ENCODE data around the gene PRTFDC1. TPM values are rescaled to one million over a fixed set of nuclear protein-coding genes. Genes with fewer than 3 reads are reported as not detected.

PRTFDC1 gene
- polyA plus RNA-seq, 4 donors = 37.3 to 50.7 (median 43.0) TPM

DNA sequence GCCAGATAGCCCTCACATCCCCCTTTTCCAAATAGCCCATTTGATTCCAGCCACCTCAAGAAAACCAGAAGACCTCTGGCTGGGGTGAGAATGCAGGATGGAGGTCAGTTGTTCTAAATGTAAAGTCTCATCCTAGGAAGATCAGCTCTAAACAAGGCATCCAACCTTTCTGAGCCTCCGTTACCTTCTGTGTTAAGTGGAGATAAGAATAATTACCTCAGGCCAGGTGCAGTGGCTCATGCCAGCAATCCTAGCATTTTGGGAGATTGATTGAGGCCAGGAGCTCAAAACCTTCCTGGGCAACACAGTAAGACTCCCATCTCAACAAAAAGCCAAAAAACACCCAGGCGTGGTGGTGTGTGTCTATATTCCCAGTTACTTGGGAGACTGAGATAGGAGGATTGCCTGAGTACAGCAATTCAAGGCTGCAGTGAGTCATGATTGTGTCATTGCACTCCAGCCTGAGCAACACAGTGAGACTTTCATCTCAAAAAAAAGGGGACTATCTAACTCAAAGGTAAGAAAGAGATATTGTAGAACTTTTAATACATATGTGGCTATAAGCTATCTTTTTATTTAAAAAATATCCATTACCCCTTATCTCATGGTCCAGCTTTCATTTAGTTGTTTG lies 43.5 kb downstream of the PRTFDC1 start:
- DNase-seq (ENCODE audit: low read depth in 4 of 4, low spot score in 3 of 4) = no peak

DNA sequence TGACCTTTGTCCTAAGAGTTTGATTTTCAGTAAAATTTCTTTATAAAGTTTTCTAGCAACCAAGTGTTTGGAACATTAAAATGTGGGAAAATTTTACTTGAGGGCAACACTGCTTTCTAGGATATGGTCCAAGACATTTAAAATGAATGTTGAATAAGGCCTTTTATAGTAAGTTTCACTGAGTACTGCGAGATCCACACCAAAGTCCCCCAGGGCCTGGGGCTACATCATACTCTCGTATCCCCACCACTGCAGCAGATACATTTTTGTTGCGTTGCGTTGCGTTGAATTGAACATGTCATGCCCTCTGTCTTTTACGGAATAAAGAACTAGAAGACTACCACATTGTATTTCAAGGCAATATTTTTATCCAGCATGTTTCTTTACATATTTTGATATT lies 44.5 kb downstream of the PRTFDC1 start:
- no peak for DNase-seq (ENCODE audit: low read depth in 4 of 4, low spot score in 3 of 4)

DNA sequence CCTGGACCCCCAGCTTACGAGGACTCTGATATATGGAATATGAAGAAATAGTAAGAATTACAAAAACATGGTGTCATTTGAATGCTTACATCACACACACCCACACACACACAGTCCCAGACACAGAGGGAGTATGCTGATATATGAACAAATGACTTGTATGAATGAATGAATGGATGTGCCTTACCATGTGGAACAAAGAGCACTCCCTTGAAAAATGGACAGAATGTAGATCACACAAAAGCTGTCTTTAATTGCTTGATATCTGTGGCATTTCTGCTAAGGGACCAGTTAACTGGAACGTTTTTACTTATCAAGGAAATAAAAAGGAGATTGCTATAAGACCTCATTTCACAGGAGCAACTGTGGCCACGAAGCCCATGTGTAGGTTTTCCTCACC lies 46.0 kb downstream of the PRTFDC1 start:
- no peak for DNase-seq (ENCODE audit: low read depth in 4 of 4, low spot score in 3 of 4)

DNA sequence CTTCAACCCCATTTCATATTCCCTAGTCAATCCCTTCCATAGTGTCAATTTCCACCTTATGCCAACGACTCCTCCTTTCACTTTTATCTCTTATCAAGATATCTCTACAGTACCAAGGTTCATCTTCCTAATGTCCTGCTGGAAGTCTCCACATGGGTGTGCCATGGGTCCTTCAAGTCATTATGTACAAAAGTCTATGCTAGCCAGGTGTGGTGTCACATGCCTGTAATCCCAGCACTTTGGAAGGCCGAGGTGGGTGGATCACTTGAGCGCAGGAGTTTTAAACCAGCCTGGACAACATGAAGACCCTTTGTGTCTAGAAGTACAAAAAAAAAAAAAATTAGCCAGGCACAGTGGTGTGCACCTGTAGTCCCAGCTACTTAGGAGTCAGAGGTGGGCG lies 47.6 kb downstream of the PRTFDC1 start:
- DNase-seq (ENCODE audit: low read depth in 4 of 4, low spot score in 3 of 4) = no peak

DNA sequence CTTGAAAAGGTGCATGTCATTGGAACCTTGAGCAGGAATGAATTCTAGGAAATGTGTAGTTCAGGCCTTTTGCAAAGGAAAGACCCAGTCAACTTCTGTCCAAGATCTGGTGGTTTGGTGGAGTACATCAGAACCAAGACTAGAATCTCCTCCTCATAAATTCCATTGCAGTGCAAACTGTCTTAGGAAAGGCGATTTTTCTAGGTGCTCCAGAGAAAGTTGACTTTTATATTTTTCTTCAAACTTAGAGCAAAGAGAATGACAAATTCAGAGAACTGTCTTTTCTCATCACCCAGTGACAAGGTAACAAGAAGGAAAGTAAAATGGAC lies 50.0 kb downstream of the PRTFDC1 start:
- no peak for DNase-seq (ENCODE audit: low read depth in 4 of 4, low spot score in 3 of 4)

DNA sequence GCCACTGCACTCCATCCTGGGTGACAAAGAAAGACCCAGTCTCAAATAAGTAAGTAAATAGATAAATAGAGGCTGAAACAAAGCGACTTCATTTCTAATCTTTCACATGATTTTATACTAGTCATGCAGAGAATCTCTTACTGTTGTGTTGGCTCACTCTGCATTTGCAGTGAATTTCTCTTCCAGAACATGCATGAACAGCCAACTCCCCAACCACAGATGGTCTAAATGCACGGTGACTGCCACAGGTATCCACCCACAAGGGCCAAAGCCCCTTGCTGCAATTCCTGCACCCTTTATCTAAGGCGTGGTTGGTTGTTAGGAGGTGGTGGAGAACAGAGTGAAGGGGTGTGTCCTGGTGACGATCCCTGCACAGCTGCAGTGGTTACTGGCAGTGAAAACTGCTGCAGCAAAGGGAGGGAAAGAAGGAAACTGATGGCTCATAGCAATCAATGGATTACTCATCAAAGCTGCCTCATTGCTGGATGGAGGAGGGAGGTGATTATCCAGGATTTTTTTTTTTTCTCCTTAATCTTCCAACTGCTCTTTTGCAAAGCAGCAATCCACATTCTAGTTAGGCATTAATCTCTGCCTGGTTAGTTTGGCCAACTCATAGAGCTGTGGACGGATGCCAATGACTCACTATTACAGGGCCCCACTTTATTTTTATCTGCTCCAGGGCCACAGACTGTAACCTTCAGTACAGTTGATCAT lies 50.6 kb downstream of the PRTFDC1 start:
- no peak for DNase-seq (ENCODE audit: low read depth in 4 of 4, low spot score in 3 of 4)

DNA sequence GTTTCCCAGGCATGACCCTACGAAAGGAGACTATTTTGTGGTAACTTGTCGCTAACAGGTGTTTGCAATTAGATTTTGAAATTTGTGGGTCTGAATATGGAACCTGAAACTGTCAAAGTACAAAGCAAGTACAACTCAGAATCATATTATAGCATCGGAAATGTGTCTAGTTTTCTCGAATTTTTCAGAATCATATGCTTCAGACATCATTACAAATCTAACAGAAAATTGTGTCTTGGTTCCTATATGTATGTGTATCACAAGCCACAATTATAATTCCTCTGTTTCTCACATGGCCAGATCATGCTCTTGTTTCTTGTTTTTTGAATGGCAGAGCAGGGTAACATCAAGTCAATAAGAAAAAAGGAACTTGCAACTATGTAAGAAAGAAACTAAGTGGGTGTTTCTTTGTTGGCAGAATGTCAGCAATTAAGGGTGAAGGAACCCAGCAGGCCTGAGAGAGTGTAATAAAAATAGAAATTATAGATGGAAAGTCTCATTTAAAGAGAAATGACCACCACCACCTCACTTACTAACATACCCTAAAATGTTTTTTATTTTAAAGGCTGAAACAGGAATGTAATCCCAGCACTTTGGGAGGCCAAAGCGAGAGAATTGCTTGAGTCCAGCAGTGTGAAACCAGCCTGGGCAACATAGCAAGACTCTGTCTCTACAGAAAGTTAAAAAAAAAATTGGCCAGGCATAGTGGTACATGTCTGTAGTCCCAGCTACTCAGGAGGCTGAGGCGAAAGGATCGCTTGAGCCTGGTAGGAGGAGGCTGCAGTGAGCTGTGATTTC lies 51.3 kb downstream of the PRTFDC1 start:
- DNase-seq (ENCODE audit: low read depth in 4 of 4, low spot score in 3 of 4) = no peak

DNA sequence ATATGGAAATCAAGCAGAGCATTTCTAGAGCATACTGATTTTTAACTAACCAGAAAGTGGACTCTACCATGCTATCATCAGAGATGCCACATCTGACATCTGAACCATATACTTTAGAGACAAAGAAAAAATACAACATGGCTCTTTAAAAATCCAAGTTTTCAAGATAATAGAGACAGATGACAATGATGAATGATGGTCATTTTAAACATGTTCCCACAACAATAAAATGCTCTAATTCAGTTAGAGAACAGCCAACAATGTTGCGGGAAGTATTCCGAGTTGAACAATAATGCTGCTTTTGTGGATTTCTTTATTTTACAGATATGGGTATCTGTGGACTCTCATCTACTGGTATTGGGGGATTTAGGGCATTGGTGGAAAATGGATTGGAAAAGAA lies 52.8 kb downstream of the PRTFDC1 start:
- DNase-seq (ENCODE audit: low read depth in 4 of 4, low spot score in 3 of 4) = no peak

DNA sequence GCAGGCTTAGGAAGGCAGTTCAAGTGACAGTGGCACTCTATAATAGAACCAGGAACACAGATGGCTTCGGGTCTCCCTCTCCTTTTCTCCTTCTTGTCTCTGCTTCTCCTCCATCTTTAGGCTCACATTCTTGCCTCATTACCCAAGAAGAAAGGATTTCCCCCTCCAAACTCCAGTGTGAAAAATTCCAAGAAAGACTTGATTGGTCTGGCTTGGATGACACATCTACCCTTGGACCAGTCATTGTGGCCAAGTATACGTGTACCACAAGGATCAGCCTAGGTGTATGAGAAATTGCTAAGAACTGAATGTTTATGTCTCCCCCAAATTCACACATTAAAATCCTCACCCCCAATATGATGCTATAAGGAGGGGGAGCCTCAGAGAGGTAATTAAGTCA lies 53.9 kb downstream of the PRTFDC1 start:
- DNase-seq (ENCODE audit: low read depth in 4 of 4, low spot score in 3 of 4) = no peak

DNA sequence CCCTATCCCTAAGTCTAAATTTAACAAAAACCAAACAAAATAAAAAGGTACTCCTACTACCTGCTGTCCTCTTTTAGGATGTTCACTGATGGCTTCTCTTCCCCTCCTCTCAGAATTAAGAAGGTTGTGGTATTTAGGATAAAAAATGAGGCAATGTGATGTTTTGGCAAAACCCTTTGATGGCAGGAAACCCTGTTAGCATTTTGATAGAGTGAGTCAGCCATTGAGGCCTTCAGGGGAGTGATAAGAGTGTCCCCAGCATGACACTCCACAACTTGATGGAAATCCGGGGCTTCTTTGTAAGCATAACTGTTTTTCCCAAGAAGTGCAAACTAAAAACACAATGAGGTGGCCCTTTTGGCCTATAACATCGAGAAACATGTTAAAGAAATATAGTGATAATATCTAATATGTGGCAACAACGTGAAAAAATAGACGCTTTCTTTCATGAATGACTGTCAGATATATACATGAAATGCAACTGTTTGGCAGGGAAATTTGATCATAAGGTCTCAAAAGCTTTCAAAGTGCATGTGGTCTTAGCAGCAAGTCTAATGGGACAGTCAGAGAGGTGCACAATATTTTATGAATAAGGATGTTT lies 55.0 kb downstream of the PRTFDC1 start:
- no peak for DNase-seq (ENCODE audit: low read depth in 4 of 4, low spot score in 3 of 4)

DNA sequence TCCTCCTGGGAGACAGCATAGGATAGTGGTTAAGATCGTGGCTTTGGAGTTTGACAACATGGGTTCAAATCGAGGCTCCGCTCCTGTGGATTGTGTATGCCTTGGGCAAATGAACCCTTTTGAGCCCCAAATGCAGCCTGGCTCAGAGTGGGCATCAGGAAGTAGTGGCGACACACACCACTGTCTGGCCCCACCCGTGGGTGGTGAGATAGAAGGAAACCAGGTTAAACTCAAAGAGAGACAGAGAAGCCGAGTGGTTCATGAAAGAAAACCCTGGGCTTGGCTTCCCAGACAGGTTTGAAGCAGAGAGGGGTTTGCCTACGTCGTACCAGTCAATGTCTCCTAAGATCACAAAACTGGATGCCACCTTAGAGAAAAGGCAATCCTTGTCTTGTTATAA lies 57.7 kb downstream of the PRTFDC1 start:
- DNase-seq (ENCODE audit: low read depth in 4 of 4, low spot score in 3 of 4) = no peak

DNA sequence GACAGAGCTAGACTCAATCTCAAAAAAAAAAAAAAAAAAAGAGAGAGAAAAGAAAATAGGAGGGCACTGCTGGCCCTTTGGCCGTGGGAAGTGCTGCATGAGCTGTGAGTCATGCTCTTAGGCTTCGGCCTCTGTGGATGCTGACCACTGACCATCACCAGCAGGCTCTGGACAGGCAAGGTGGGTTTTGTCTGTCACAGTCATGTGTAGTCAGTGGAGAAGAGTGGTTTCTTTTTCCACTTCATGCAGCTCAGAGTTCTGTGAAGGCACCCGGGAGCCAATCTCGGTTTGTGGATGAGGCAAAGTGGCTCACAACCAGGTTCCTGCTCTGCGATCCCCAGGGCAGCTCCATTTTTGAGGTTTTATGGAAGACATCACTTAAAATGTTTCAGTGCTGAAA lies 58.1 kb downstream of the PRTFDC1 start:
- no peak for DNase-seq (ENCODE audit: low read depth in 4 of 4, low spot score in 3 of 4)

DNA sequence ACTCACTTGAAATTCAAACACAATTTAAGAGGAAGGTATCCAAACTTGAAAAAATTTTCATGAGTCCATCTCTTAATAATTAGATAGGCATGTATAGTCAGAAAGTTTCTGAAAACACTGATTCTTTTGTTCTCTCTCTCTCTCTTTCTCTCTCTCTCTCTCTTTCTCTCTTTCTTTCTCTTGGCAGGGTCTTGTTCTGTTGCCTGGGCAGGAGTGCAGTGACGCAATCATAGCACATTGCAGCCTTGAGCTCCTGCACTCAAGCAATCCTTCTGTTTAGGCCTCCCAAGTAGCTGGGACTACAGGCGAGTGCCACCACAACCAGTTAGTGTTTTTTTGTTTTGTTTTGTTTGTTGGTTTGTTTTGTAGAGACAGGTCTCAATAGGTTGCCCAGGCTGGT lies 59.3 kb downstream of the PRTFDC1 start:
- no peak for DNase-seq (ENCODE audit: low read depth in 4 of 4, low spot score in 3 of 4)

DNA sequence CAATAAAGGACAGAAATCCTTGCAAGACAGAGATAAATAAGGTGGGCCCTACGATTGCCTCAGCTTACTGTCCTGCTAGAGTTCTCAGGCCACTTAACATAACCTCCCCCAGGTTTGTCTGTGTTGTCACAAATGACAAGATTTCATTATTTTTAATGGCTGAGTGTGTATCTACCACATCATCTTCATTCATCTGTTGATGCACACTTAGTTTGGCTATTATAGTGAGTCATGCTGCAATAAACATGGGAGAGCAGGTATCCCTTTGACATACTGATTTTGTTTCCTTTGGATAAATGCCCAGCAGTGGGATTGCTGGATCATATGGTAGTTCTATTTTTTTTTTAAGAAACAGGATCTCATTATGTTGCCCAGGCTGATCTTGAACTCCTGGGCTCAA lies 60.6 kb downstream of the PRTFDC1 start:
- DNase-seq (ENCODE audit: low read depth in 4 of 4, low spot score in 3 of 4) = no peak

DNA sequence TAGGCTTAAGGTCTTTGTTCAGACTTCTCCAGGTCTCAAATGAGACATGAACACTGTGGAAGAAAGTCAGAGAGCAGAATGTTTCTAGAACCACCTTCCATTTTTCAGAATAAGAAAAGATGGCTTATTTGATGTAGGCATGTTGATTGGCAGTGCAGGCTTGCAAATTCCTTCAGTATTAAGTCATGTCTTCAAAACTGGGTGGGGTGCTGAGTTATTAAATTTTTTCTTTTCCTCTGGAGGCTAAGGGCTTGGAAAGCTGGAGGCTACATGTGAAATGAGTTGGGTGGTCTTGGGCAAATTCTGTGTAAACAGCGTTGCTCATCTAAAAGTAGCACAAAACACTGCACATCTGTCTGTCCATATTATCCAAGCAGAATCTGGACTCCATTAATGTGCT lies 62.8 kb downstream of the PRTFDC1 start:
- DNase-seq (ENCODE audit: low read depth in 4 of 4, low spot score in 3 of 4) = no peak

DNA sequence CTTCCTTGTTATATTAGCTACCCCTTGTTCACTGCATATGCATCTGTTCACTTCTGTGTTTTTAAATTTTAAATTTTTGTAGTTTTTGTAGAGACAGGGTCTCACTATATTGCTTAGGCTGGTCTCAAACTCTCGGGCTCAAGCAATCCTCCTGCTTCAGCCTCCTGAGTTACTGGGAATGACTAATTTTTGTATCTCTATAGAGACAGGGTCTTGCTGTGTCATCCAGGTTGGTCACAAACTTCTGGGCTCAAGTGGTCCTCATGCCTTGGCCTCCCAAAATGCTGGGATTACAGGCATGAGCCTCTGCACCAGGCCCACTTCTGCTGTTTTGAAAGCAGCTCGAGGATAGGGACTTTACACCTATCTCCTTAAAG lies 64.6 kb downstream of the PRTFDC1 start:
- DNase-seq (ENCODE audit: low read depth in 4 of 4, low spot score in 3 of 4) = no peak

DNA sequence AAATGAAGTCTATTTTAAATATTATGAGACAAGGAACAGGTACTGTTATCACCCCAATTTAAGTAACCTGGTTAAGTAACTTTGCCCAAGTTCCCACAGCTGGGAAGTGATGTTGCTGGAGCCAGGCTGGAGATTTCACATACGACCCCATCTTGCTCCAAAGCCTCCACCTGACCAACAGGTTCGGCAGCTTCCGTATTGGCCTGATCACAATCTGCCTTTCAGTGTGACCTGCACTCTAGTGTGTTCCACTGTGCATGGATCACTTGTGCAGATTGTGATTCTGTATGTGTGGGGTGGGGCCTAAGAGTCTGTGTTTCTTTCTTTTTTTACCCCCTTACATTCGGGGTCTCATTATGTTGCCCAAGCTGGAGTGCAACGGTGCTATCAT lies 66.1 kb downstream of the PRTFDC1 start:
- peak in 1 of 4 donors; percentile 22 for DNase-seq (ENCODE audit: low read depth in 4 of 4, low spot score in 3 of 4)

DNA sequence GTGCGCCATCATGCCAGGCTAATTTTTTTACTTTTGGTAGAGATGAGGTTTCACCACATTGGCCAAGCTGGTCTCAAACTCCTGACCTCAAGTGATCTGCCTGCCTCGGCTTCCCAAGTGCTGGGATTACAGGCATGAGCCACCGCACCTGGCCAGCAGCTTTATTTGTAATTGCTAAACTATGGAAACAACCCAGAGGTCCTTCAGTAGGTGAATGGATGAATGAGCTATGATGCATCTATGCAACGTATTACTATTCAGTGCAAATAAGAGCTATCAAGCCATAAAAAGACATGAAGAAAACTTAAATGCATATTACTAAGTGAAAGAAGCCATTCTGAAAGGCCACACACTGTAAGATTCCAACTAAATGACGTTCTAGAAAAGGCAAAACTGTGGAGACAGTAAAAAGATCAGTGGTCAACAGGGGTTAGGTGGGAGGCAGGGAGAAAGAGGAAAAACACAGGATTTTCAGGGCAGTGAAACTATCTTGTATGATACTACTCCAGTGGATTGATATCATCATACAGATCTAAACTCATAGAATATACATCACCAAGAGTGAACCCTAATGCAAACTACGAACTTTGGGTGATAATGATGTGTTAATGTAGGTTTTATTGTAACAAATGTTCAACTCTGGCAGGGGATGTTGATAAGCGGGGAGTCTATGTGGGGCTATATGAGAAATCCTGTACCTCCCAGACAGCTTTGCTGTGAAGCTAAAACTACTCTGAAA lies 66.7 kb downstream of the PRTFDC1 start:
- no peak for DNase-seq (ENCODE audit: low read depth in 4 of 4, low spot score in 3 of 4)

DNA sequence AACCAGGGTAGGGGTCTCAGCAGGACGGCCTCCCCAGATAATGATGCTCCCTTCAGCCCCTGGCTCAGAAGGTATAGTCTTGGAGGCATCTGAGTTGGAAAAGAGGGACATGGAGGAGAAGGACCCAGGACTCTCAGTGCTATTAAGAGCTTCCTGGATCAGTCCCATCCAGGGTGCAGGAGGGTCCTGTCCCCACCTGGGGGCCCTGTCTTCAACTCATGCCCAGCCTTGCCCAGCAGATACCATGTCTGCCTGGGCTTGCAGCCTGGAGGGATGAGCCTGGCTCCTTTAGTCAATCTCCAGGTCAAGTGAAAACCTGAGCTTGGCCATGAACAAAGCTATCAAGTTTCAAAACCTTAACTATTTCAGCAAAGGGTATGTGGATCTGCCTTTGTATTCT lies 67.6 kb downstream of the PRTFDC1 start:
- no peak for DNase-seq (ENCODE audit: low read depth in 4 of 4, low spot score in 3 of 4)

DNA sequence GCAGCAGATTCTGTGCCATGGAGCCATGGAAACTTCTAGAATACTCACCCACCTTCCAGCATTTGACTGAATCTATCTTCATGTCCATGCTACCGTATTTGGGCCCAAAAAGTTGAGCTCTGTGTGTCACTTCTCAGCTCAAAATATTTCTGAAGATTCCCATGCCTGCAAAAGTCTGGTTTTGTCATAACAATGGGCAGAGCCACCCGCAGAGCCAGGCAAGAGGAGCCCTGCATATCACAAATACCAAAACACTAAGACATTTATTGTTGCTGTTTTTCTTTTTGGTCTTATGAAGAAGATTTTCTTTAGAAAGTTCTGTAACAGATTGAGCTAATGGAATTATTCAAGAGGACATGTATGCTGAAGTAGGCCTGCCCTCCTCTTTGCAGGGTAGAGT lies 68.1 kb downstream of the PRTFDC1 start:
- no peak for DNase-seq (ENCODE audit: low read depth in 4 of 4, low spot score in 3 of 4)

DNA sequence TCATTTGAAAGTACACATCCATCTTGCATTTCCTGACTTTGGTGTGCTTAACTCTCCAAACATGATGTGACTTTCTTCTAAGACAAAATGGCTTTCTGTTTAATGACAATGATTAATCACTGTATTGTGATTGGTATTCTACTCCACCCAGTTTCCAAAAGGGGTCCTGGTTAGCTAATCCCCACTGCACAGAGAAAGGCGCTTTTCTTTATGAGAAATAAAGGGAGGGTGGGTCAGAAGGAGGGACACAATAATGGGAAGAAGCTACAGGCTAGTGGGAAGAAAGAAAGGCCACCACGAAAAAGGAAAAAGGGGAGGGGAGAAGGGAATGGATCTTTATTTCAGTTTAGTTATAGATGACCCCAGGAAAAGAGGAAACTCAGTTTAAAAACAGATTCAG lies 69.2 kb downstream of the PRTFDC1 start:
- DNase-seq (ENCODE audit: low read depth in 4 of 4, low spot score in 3 of 4) = no peak

Data from right renal pelvis (tissue), 4 donors.